Activated naive CD8-positive, alpha-beta T cell treated with anti-CD3 and anti-CD28 coated beads, Interleukin-2, amount 50 U/mL, for 24 hours (primary cell): ENCODE measurements around the gene PSMB8.

Experiments
- ATAC-seq: fragments of 150-1000 bp; cut with Tn5 transposase; one replicate; pipeline ENCODE4 v1.10.0; 2021
- DNase-seq: peaks from one replicate; pipeline ENCODE4 v3.0.0; 2021
- H3K27ac Mint-ChIP-seq: one replicate; pipeline ENCODE4 v1.8.0; 2021; ENCODE audit warnings: mild to moderate bottlenecking, mixed read lengths
- H3K27me3 Mint-ChIP-seq: one replicate; pipeline ENCODE4 v1.8.0; 2021; ENCODE audit warnings: mixed read lengths
- H3K36me3 Mint-ChIP-seq: one replicate; pipeline ENCODE4 v1.8.0; 2021; ENCODE audit warnings: low read depth, mixed read lengths
- H3K4me1 Mint-ChIP-seq: one replicate; pipeline ENCODE4 v1.8.0; 2021; ENCODE audit warnings: mixed read lengths
- H3K4me3 Mint-ChIP-seq: one replicate; pipeline ENCODE4 v1.8.0; 2021; ENCODE audit warnings: mild to moderate bottlenecking, moderate library complexity, mixed read lengths
- H3K9me3 Mint-ChIP-seq: one replicate; pipeline ENCODE4 v1.8.0; 2021; ENCODE audit warnings: mixed read lengths

Gene PSMB8

DNA sequence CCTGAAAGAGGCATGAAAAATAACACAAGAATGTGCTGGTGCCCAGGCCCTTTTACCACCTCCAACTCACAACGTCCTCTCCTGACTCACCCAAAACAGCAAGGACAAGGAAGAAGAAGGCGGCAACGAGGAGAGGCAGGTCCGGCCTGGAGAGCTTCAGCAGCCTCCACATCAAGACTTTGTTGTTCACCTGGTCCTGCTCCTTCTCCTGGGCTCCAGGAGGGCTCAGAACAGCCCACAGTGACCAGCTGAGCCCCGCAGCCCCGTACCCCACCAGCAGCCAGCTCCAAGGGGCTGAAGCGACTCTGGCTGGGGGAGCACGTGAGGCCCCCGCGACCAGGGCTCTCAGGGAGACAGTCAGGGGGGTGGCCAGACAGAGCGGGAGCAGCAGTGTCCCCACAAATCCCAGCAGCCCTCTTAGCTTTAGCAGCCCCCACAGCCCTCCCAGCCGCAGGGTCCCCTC lies 6.2 kb downstream of the PSMB8 start:
- H3K36me3 Mint-ChIP-seq, result peaks cover 79% of the 10 kb centered on the region
- peaks cover 86% of the 10 kb centered on the region for H3K4me1 Mint-ChIP-seq
- DNase-seq, result no peak
- H3K27me3 Mint-ChIP-seq, result no peaks in the 10 kb centered on the region
- peak overlapping the region; percentile 98 for H3K27ac Mint-ChIP-seq
- no peak for ATAC-seq
- H3K9me3 Mint-ChIP-seq, result peaks cover 4% of the 10 kb centered on the region
- H3K4me3 Mint-ChIP-seq, result peak overlapping the region; percentile 98

DNA sequence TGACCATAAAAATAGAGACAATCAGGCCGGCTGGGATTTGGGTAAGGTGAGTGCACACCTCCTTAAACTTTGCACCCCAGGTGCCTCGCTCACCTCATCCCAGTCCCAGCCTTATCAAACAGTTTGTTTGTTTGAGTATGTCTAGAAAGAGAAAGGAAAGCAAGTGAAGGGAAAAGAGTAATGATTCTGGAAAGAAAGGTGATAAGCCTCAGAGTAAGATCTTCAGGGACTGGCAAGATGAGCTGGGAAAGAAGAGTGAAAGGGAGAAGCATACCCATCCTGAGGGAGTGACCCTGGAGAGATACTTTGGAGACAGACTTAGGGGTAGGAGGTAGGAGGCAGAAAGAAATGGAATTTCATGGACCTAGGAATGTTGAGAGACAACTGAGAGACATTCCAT lies 7.0 kb downstream of the PSMB8 start:
- H3K4me1 Mint-ChIP-seq, result peaks cover 82% of the 10 kb centered on the region
- H3K4me3 Mint-ChIP-seq, result peak overlapping the region; percentile 98
- peaks cover 80% of the 10 kb centered on the region for H3K36me3 Mint-ChIP-seq

DNA sequence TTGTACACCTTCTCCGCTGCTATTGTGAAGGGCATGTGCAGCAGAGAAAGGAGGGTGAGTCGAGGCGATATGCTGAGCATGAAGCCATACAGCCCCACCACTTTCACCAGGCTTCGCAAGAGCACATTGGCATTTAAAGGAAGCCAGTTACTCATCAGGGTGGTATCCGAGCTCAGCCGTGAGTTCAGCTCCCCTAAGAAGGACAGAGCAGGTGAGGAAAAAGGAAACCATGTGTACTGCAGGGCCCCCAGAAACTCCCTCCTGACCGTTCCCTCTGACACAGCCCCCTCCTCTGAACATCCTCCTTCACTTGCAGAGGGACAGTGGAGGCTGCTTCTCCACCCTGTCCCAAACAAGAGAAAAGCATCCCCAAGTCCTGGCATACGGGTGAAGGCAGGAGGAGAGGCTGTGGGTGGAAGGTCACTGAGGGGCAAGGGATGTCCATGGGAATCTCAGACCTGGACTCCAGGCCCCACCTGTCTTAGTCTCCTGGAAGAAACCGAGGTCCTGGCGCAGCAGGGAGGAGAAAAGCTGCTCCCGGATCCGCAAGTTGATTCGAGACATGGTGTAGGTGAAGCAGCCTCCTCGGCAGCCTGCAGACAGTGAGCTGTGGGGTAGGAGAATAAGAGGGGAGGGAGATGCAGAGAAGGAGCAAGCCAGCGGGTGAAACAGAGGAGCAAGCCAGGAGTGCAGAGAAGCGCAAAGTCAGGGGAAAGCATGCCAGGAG lies 8.5 kb downstream of the PSMB8 start:
- Mint-ChIP-seq H3K4me3 (peak overlapping the region; percentile 98), H3K9me3 (peaks cover 4% of the 10 kb centered on the region), H3K36me3 (peaks cover 79% of the 10 kb centered on the region), H3K4me1 (peaks cover 74% of the 10 kb centered on the region), H3K27ac (peak overlapping the region; percentile 98), H3K27me3 (no peaks in the 10 kb centered on the region)
- DNase-seq (no peak), ATAC-seq (peak; percentile 6)

More for the DNA sequence above, 7.0 kb downstream of the PSMB8 start:
- Mint-ChIP-seq H3K27ac (peak overlapping the region; percentile 98), H3K27me3 (no peaks in the 10 kb centered on the region), H3K9me3 (peaks cover 4% of the 10 kb centered on the region)
- DNase-seq, result no peak
- no peak for ATAC-seq

DNA sequence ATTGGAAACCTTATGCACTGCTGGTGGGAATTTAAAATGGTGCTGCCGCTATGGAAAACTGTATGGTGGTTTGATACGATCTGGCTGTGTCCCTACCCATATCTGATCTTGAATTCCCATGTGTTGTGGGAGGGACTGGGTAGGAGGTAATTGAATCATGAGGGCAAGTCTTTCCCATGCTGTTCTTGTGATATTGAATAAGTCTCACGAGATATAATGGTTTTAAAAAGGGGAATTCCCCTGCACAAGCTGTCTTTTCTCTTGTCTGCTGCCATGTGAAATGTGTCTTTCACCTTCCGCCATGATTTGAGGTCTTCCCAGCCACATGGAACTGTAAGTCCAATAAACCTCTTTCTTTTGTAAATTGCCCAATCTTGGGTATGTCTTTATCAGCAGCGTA lies 10.2 kb downstream of the PSMB8 start:
- Mint-ChIP-seq H3K9me3 (peaks cover 4% of the 10 kb centered on the region), H3K27me3 (no peaks in the 10 kb centered on the region), H3K36me3 (peaks cover 83% of the 10 kb centered on the region), H3K4me1 (peaks cover 66% of the 10 kb centered on the region), H3K27ac (peak overlapping the region; percentile 98), H3K4me3 (peak overlapping the region; percentile 98)
- DNase-seq (no peak), ATAC-seq (no peak)

DNA sequence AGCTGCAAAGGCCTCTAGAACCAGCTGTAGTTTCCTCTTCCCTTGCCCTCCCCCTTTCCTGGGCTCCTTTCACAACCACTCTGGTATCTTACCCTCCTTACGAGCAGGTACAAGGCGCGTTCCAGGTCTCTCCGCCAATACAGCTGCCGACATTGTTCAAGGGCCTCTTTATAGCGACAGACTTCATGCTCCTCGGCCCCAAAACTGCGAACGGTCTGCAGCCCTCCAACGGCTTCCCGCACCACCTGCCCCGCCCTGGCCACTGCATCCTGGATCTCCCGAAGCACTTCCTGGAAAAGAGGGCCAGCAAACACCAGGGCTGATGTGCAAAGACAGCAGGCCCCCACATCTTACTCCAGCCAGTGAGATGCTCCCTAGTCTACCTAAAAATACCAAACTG lies 11.3 kb downstream of the PSMB8 start:
- Mint-ChIP-seq H3K9me3 (peaks cover 4% of the 10 kb centered on the region), H3K27me3 (no peaks in the 10 kb centered on the region), H3K4me1 (peaks cover 72% of the 10 kb centered on the region), H3K27ac (peak overlapping the region; percentile 26), H3K36me3 (peaks cover 88% of the 10 kb centered on the region), H3K4me3 (no peak overlapping the region)
- no peak for ATAC-seq
- no peak for DNase-seq

DNA sequence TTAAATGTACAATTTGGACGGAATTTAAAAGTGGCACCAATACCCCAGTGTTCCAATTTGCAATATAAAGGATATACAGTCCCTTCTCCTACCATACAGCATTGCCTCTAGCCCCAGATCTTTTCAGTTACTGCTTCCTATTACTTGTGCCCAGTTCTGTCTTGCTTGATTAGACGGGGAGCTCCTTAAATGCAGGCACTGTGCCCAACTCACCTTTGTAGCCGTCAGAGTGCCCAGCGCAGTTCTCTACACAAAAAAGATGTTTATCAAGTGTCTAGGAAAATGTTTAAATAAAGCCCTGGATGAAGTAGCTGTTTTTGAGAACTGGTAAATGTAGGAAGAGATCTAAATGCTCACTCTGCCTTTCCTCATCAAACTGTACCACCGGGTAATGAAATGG lies 12.9 kb downstream of the PSMB8 start:
- Mint-ChIP-seq H3K27me3 (no peaks in the 10 kb centered on the region), H3K4me1 (peaks cover 69% of the 10 kb centered on the region), H3K4me3 (no peak overlapping the region), H3K9me3 (peaks cover 4% of the 10 kb centered on the region), H3K27ac (peak overlapping the region; percentile 66), H3K36me3 (peaks cover 77% of the 10 kb centered on the region)
- no peak for ATAC-seq
- DNase-seq, result no peak

DNA sequence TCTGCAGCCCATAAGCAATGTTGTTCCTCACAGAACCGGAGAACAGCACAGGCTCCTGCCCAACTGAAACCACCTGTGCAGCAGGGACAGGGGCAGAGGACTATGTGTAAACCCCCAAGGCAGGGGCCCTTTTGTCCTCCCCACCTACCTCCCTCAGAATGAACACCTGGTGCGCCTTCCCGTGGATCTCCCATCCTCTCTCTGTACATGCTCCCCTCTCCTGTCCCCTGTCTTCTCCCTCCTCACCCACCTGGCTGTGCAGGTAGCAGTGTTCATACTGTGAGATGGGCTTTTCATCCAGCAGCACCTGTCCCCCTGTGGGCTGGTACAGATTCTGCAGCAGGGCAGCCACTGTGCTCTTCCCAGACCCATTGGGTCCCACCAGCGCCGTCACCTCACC lies 13.8 kb downstream of the PSMB8 start:
- no peak for ATAC-seq
- Mint-ChIP-seq H3K4me3 (no peak overlapping the region), H3K27me3 (no peaks in the 10 kb centered on the region), H3K4me1 (peaks cover 60% of the 10 kb centered on the region), H3K36me3 (peaks cover 67% of the 10 kb centered on the region), H3K27ac (no peak overlapping the region), H3K9me3 (peaks cover 4% of the 10 kb centered on the region)
- no peak for DNase-seq

DNA sequence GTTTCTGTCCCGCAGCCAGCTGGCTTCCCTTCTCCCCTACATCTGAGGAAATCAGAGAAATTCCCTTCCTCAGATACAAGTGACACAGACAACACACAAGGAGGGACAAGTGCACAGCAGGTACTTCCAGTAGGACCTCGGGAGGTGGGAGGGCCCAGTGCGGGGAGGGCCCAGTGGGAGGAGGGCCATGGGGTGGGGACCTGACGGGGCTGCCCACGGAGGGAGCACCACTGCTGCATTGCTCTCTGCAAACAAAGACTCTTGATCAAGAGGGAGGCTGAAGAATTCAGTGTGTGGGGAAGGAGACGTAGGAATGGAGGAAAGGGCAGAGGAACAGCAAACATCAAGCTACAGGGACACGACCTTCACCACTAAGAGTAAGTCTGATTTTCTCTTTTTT lies 14.4 kb downstream of the PSMB8 start:
- no peak overlapping the region for H3K27ac Mint-ChIP-seq
- DNase-seq, result no peak

DNA sequence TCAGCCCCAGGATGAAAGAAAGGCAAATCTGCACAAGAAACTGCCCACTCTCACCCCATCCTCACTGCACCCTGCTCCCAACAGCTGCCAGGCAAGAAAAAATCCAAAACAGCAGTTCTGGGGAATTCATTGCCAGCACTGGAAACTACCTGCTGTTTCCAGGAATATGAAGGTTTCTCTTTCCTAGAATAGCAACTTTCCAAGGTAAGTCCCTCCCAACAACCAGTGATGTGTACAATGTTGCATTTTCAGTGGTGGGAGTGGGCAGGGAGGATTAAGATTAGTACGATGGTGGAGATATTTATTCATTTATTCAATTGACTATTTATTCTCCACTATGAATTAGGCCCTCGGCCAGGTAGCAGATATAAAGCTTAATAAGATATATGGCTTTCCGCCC lies 16.8 kb downstream of the PSMB8 start:
- no peak for ATAC-seq
- H3K4me3 Mint-ChIP-seq, result no peak overlapping the region
- H3K9me3 Mint-ChIP-seq, result no peaks in the 10 kb centered on the region
- H3K36me3 Mint-ChIP-seq, result peaks cover 38% of the 10 kb centered on the region
- peak overlapping the region; percentile 43 for H3K27ac Mint-ChIP-seq
- peaks cover 35% of the 10 kb centered on the region for H3K4me1 Mint-ChIP-seq
- no peaks in the 10 kb centered on the region for H3K27me3 Mint-ChIP-seq
- no peak for DNase-seq

More for the DNA sequence above, 14.4 kb downstream of the PSMB8 start:
- ATAC-seq, result no peak
- Mint-ChIP-seq H3K4me1 (peaks cover 55% of the 10 kb centered on the region), H3K36me3 (peaks cover 62% of the 10 kb centered on the region), H3K9me3 (peaks cover 4% of the 10 kb centered on the region), H3K27me3 (no peaks in the 10 kb centered on the region), H3K4me3 (no peak overlapping the region)

DNA sequence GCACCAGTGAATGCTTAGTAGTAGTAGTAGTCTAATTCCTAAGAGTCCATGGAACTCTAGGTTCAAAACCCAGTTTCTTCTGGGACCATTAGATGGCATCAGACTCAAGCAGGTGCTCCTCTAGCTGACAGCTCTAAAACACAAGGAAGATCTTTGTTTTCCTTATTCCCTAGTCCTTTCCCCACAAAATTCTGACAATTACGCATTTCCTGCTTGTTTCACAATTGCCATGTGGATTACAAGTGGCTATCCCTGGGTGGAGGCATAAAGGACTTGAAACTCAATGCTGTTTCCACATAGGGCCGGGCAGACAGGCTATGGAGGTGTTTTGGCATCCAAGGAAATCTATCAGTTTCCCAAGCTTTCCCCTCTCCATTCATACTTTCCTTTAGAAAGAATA lies 17.9 kb downstream of the PSMB8 start:
- Mint-ChIP-seq H3K36me3 (peaks cover 29% of the 10 kb centered on the region), H3K27ac (peak overlapping the region; percentile 43), H3K27me3 (no peaks in the 10 kb centered on the region), H3K4me3 (no peak overlapping the region), H3K9me3 (no peaks in the 10 kb centered on the region), H3K4me1 (peaks cover 35% of the 10 kb centered on the region)
- DNase-seq (no peak), ATAC-seq (no peak)

DNA sequence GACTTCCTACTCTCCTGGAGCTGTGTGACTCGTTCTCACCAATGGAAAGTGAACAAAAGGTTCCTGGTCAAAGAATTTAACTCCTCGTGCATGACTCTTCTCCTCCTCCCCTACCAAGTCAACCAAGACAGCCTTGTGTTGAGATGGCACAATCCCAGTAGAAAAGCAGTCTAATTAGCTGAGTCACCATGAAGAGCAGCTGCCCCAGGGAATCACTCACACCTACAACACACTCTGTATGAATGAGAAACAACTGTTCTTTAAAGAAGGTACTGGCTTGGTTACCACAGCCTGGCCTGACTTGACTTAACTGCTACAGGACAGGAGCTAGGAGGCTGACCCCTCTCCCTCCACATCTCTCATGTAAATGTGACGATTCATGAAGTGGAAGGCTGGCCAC lies 24.1 kb downstream of the PSMB8 start:
- Mint-ChIP-seq H3K27ac (no peak overlapping the region), H3K4me3 (no peak overlapping the region), H3K36me3 (peaks cover 2% of the 10 kb centered on the region), H3K4me1 (peaks cover 25% of the 10 kb centered on the region), H3K9me3 (no peaks in the 10 kb centered on the region), H3K27me3 (no peaks in the 10 kb centered on the region)
- DNase-seq, result no peak
- peak; percentile 25 for ATAC-seq

DNA sequence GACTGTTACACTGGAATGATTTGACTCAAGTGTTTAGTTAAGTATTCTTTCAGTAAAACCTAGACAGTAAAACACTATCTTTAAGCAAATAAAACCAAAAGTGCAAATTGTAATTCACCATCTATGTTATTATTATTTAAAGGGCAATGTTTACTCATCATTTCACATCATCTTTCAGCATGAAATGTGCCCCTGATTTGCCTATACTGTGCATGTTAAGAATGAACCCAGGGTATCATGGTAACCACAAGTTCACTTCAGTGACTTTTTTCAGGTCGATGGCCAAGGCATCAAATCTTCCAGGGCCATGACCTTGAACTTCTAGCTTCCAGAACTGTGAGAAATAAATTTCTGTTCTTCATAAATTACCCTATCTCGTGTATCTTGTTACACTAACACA lies 25.0 kb downstream of the PSMB8 start:
- H3K4me1 Mint-ChIP-seq, result peaks cover 25% of the 10 kb centered on the region
- no peaks in the 10 kb centered on the region for H3K27me3 Mint-ChIP-seq
- no peak for DNase-seq
- peak; percentile 47 for ATAC-seq
- H3K4me3 Mint-ChIP-seq, result no peak overlapping the region
- no peak overlapping the region for H3K27ac Mint-ChIP-seq
- H3K9me3 Mint-ChIP-seq, result no peaks in the 10 kb centered on the region
- peaks cover 2% of the 10 kb centered on the region for H3K36me3 Mint-ChIP-seq

DNA sequence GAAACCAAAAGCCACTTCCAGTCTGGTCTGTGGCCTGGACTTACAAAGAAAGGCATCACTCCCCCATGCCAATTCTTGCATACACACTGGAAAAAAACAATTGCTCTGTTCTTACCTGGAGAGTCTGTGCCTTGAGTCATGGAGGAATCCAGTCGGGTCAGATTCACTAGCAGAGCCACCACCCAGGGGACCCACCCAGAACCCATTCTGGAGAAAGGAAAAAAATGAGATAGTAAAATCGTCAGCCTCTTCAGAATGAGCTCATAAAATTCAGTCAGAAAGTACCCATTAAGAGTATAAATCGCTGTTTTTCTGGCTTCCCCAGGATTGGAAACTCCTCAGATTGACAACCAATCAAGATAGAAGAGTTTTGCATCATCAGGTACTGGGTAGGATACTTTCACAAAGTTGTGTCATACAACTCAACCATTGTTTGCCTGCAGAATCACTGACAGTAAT lies 27.1 kb downstream of the PSMB8 start, which contains the start of gene HLA-DOB:
Gene HLA-DOB (minus strand): TSS at position 257 of the 459 bp plus-strand sequence. CDS start 51 bp downstream, at position 206.
- ATAC-seq (peak; percentile 50), DNase-seq (no peak)
- H3K9me3 Mint-ChIP-seq, result no peaks in the 10 kb centered on the region
- H3K4me1 Mint-ChIP-seq, result peaks cover 28% of the 10 kb centered on the region
- H3K4me3 Mint-ChIP-seq, result peak within 1 kb of the TSS; percentile 70
- H3K27ac Mint-ChIP-seq, result peak within 1 kb of the TSS; percentile 68
- peaks cover 2% of the 10 kb centered on the region for H3K36me3 Mint-ChIP-seq
- peaks cover 3% of the 10 kb centered on the region for H3K27me3 Mint-ChIP-seq

DNA sequence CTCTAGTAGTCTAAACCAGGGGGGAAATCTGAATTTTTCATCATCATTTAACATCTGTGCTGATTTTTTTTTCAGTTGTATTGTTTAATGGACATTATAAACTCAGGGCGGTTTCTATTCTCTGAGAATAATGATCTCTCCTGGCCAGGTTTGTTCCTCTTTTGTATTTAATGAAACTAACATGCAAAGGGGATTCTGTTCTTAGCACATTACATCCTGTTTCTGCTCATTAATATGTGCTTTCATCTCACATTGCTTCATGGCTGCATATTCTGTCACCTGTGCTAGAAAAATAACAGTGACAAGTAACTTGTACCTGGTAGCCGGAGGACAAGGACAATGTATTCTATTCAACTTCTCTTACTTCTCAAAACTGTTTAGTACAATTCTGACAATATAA lies 27.9 kb downstream of the PSMB8 start:
- no peaks in the 10 kb centered on the region for H3K9me3 Mint-ChIP-seq
- H3K27me3 Mint-ChIP-seq, result peaks cover 3% of the 10 kb centered on the region
- H3K36me3 Mint-ChIP-seq, result peaks cover 2% of the 10 kb centered on the region
- DNase-seq, result no peak
- peaks cover 23% of the 10 kb centered on the region for H3K4me1 Mint-ChIP-seq
- H3K4me3 Mint-ChIP-seq, result peak overlapping the region; percentile 70
- no peak for ATAC-seq
- peak overlapping the region; percentile 14 for H3K27ac Mint-ChIP-seq

DNA sequence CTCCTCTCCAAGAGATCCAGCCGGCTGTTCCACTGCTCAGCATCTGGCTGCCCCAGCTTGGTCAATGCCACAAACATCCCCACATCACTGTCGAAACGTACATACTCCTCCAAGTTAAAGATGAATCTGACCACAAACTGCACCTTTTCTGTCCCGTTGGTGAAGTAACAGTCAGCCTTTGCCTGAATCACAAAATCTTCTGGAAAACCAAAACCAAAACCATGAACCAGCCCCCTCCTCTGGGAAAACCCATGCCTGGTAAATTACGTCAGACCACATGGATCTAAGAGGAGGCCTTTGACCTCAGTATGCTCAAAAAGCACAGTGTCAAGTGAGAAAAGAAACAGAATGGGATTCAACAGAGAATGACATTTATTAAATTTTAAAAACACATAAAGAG lies 28.7 kb downstream of the PSMB8 start:
- H3K4me1 Mint-ChIP-seq, result peaks cover 23% of the 10 kb centered on the region
- ATAC-seq (no peak), DNase-seq (no peak)
- H3K27me3 Mint-ChIP-seq, result peaks cover 3% of the 10 kb centered on the region
- peak overlapping the region; percentile 64 for H3K27ac Mint-ChIP-seq
- H3K4me3 Mint-ChIP-seq, result peak overlapping the region; percentile 50
- H3K9me3 Mint-ChIP-seq, result no peaks in the 10 kb centered on the region
- H3K36me3 Mint-ChIP-seq, result peaks cover 4% of the 10 kb centered on the region
